ENCODE data around the gene RPTOR. TPM values are rescaled to one million over a fixed set of nuclear protein-coding genes. Genes with fewer than 3 reads are reported as not detected.

The RPTOR gene
- total RNA-seq, 1 donor from 2014 or later = 32.0 TPM

DNA sequence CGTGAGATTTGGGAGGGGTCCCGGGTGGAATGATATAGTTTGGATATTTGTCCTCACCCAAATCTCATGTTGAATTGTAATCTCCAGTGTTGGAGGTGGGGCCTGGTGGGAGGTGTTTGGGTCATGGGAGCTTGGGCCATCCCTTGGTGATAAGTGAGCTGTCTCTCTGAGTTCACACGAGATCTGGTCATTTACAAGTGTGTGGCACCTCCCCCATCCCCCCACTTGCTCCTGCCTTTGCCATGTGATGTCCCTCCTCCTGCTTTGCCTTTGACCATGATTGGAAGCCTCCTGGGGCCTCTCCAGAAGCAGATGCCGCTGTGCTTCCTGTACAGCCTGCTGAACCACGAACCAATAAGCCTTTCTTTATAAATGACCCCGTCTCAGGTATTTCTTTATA is 469.0 kb downstream of the RPTOR start:
- no peak overlapping the region for H3K4me3 Mint-ChIP-seq (ENCODE audit: unreplicated experiment)
- no peaks in the 10 kb centered on the region for H3K4me1 Mint-ChIP-seq (ENCODE audit: low read depth, unreplicated experiment)
- H3K36me3 Mint-ChIP-seq (ENCODE audit: low read depth, unreplicated experiment) = peaks cover 9% of the 10 kb centered on the region
- no peak overlapping the region for H3K4me3 ChIP-seq (ENCODE audit: insufficient read depth, low read depth, low read length)
- H3K4me1 ChIP-seq (ENCODE audit: insufficient read depth, low read length) = peaks cover 14% of the 10 kb centered on the region
- H3K9me3 Mint-ChIP-seq (ENCODE audit: unreplicated experiment) = peaks cover 24% of the 10 kb centered on the region
- no peak overlapping the region for H3K27ac ChIP-seq (ENCODE audit: low read depth, low read length)
- no peak overlapping the region for H3K4me2 ChIP-seq (ENCODE audit: low read length)
- no peaks in the 10 kb centered on the region for H3K36me3 ChIP-seq (ENCODE audit: insufficient read depth, low read length)
- no peaks in the 10 kb centered on the region for H3K27me3 ChIP-seq (ENCODE audit: insufficient read depth, low read length)
- H3K27ac Mint-ChIP-seq (ENCODE audit: unreplicated experiment) = no peak overlapping the region
- no peaks in the 10 kb centered on the region for H3K9me3 ChIP-seq (ENCODE audit: insufficient read depth, low read depth, low read length)
- peaks cover 10% of the 10 kb centered on the region for H3K27me3 Mint-ChIP-seq (ENCODE audit: low read depth, unreplicated experiment)
- no peak overlapping the region for H3K9ac ChIP-seq (ENCODE audit: low read length)
- no peaks in the 10 kb centered on the region for H3K79me2 ChIP-seq (ENCODE audit: insufficient read depth, low read length)
- TF ChIP-seq, protein P1, sequence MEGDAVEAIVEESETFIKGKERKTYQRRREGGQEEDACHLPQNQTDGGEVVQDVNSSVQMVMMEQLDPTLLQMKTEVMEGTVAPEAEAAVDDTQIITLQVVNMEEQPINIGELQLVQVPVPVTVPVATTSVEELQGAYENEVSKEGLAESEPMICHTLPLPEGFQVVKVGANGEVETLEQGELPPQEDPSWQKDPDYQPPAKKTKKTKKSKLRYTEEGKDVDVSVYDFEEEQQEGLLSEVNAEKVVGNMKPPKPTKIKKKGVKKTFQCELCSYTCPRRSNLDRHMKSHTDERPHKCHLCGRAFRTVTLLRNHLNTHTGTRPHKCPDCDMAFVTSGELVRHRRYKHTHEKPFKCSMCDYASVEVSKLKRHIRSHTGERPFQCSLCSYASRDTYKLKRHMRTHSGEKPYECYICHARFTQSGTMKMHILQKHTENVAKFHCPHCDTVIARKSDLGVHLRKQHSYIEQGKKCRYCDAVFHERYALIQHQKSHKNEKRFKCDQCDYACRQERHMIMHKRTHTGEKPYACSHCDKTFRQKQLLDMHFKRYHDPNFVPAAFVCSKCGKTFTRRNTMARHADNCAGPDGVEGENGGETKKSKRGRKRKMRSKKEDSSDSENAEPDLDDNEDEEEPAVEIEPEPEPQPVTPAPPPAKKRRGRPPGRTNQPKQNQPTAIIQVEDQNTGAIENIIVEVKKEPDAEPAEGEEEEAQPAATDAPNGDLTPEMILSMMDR (IDR thresholded peaks at IDR 0.05; ENCODE audit: insufficient read depth, low read depth, low read length) = no peak
- no peak for TF ChIP-seq EZH2 (IDR thresholded peaks at IDR 0.05; ENCODE audit: insufficient read depth, low read length)
- H2AFZ ChIP-seq (ENCODE audit: low read depth, low read length) = no peak overlapping the region
- DNase-seq (ENCODE audit: low read depth) = no peak
- FAIRE-seq = no peak
- H4K20me1 ChIP-seq (ENCODE audit: insufficient read depth, low read length) = no peaks in the 10 kb centered on the region

DNA sequence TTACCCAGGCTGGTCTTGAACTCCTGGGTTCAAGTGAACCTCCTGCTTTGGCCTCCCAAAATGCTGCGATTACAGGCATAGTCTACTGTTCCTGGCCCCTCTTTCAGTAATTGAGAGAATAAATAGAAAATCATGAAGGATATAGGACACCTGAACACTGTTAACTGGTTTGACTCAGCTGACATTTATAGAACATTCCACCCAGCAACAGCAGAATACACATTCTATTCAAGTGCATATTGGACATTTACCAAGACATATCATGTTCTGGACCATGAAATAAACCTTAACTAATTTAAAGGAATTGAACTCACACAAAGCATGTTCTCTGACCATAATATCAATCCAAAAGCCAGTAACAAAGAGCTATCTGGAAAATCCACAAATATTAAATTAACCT is 470.5 kb downstream of the RPTOR start:
- Histone ChIP-seq H3K79me2 (ENCODE audit: insufficient read depth, low read length) (no peaks in the 10 kb centered on the region), H2AFZ (ENCODE audit: low read depth, low read length) (no peak overlapping the region), H3K36me3 (ENCODE audit: insufficient read depth, low read length) (no peaks in the 10 kb centered on the region), H3K27ac (ENCODE audit: low read depth, low read length) (no peak overlapping the region), H3K4me2 (ENCODE audit: low read length) (no peak overlapping the region), H4K20me1 (ENCODE audit: insufficient read depth, low read length) (no peaks in the 10 kb centered on the region), H3K9me3 (ENCODE audit: insufficient read depth, low read depth, low read length) (no peaks in the 10 kb centered on the region), H3K9ac (ENCODE audit: low read length) (no peak overlapping the region), H3K4me1 (ENCODE audit: insufficient read depth, low read length) (peaks cover 14% of the 10 kb centered on the region), H3K4me3 (ENCODE audit: insufficient read depth, low read depth, low read length) (no peak overlapping the region), H3K27me3 (ENCODE audit: insufficient read depth, low read length) (no peaks in the 10 kb centered on the region)
- H3K27ac Mint-ChIP-seq (ENCODE audit: unreplicated experiment) = no peak overlapping the region
- H3K4me3 Mint-ChIP-seq (ENCODE audit: unreplicated experiment) = no peak overlapping the region
- DNase-seq (ENCODE audit: low read depth) = no peak
- H3K9me3 Mint-ChIP-seq (ENCODE audit: unreplicated experiment) = peaks cover 24% of the 10 kb centered on the region
- H3K4me1 Mint-ChIP-seq (ENCODE audit: low read depth, unreplicated experiment) = no peaks in the 10 kb centered on the region
- no peak for TF ChIP-seq EZH2 (IDR thresholded peaks at IDR 0.05; ENCODE audit: insufficient read depth, low read length)
- TF ChIP-seq, protein P1 (IDR thresholded peaks at IDR 0.05; ENCODE audit: insufficient read depth, low read depth, low read length) = no peak
- FAIRE-seq = no peak
- peaks cover 9% of the 10 kb centered on the region for H3K36me3 Mint-ChIP-seq (ENCODE audit: low read depth, unreplicated experiment)
- peaks cover 13% of the 10 kb centered on the region for H3K27me3 Mint-ChIP-seq (ENCODE audit: low read depth, unreplicated experiment)

Other genes with a start within 250 kb of the RPTOR start
- 20.7 and 30.8 TPM in 2 replicates for gene ENDOV, start 129.7 kb upstream of the RPTOR start, total RNA-seq
- 0.43 and 0.48 TPM in 2 replicates for gene NPTX1, start 68.2 kb upstream of the RPTOR start, total RNA-seq